Heart left ventricle (tissue), 16 donors: ENCODE results near the gene PLGLB2. TPM values are rescaled to one million over a fixed set of nuclear protein-coding genes. Genes with fewer than 3 reads are reported as not detected.
"Not testable (repeated sequence)": the region's sequence is repeated elsewhere in the genome, so short reads cannot be mapped to it uniquely, and the experiment has no call there.

Experiments
- ATAC-seq, 4 donors: fragments of 200-7000 bp; cut with Tn5 transposase; one replicate each; pipeline ENCODE4 v1.9.1; 2020 to 2022; ENCODE audit warnings: moderate library complexity in 4 of 4, mild to moderate bottlenecking in 3 of 4, moderate number of reproducible peaks in 1 of 4
- DNase-seq, 5 donors: peaks; one replicate each; pipeline ENCODE4 v3.0.0-alpha.2; 2020
- H3K27ac ChIP-seq, 12 donors: fragments of 200-600 bp; sonication (generic) in 4 of 12; one replicate each; pipeline versions ENCODE4 v1.5.0 to v1.8.0; 2016 to 2022; ENCODE audit warnings: mild to moderate bottlenecking in 2 of 12
- H3K27me3 ChIP-seq, 9 donors: fragments of 200-600 bp; sonication (generic) in 2 of 9; one replicate each; pipeline versions ENCODE4 v1.5.1 to v1.8.0; 2016 to 2022; ENCODE audit warnings: mild to moderate bottlenecking in 3 of 9
- H3K36me3 ChIP-seq, 9 donors: fragments of 200-600 bp; sonication (generic) in 2 of 9; one replicate each; pipeline versions ENCODE4 v1.5.0 to v1.8.0; 2018 to 2022; ENCODE audit warnings: mild to moderate bottlenecking in 2 of 9
- H3K4me1 ChIP-seq, 12 donors: fragments of 200-600 bp; sonication (generic) in 4 of 12; one replicate each; pipeline versions ENCODE4 v1.5.0 to v1.8.0; 2016 to 2022; ENCODE audit warnings: mild to moderate bottlenecking in 3 of 12
- H3K4me3 ChIP-seq, 12 donors: fragments of 200-600 bp; sonication (generic) in 4 of 12; one replicate each; pipeline versions ENCODE4 v1.5.0 to v1.8.0; 2017 to 2022; ENCODE audit warnings: mild to moderate bottlenecking in 9 of 12, moderate library complexity in 4 of 12
- H3K9me3 ChIP-seq, 12 donors: fragments of 200-600 bp; sonication (generic) in 4 of 12; one replicate each; pipeline versions ENCODE4 v1.5.0 to v1.8.0; 2016 to 2022; ENCODE audit warnings: mild to moderate bottlenecking in 1 of 12
- WGBS, 4 donors: extraction: QIAGEN DNeasy Blood & Tissue Kit in 2 of 4; methylation state at CpG; one replicate each; pipeline versions ENCODE4 v1.1.5 to v1.1.7; 2013 to 2018; 5-methylcytosine and 5-hydroxymethylcytosine counted together
- intact Hi-C, 10 donors: fragments of 100-400 bp; cut with DNase I; formaldehyde crosslinking; loops; one replicate each; pipeline versions ENCODE4 v1.11.1 to v1.14.2; 2022
- polyA plus RNA-seq, 2 donors: library from polyadenylated mRNA; stranded (reverse); fragments of 200-250 nt; gene quantifications; one replicate each; pipeline ENCODE4 v1.2.3, GENCODE V29; 2013
- total RNA-seq, 9 donors: library from RNA; depleted of rRNA in 2 of 9; stranded (reverse); fragments of >200 nt in 2 of 9; fragmentation: NEBNext Ultra II Directional in 3 of 9; extraction: Animal tissue kit (Norgen Biotek cat#: 25700) in 3 of 9; gene quantifications; one replicate each; pipeline versions ENCODE4 v1.1.0 to v1.2.4, GENCODE V29; 2016 to 2023
- donor health status: ischemic (EF 13 %, LVEDD 7.1; RV severe dilation, severe dysfunction).
- donor health status: healthy with polysubstance abuse.
- donor health status: DM: no; HTN: yes; CAD: no.
- donor health status: DM: no; HTN: no; CAD: no.
- donor health status: ischemic (EF 25% LVEDD 6.9; RV normal size, moderate dysfunction).
- donor health status: ischemic (EF 25% LVEDD 5.7; RV mildly dilated, moderate dysfunction).
- donor health status: healthy.
- donor health status: DM: yes; HTN: yes; CAD: no.
- donor health status: ischemic (EF 35%, LVEDD 5.7; RV mildly dilated, moderate dysfunction).
- donor health status: nonischemic (EF 11% LVEDD 7.7; RV severe dilation, severe dysfunction).
- donor health status: DM: yes; HTN: yes; CAD: no.
- donor health status: PGD.
- donor health status: ischemic (EF 29% LVEDD 5.4; RV normal size, mild dysfunction).
- donor health status: nonischemic (EF 23%, LVEDD 6.1; RV moderate dilation, normal function).

PLGLB2 gene
- total and polyA plus RNA-seq, 11 donors, result 0.58 to 1.6 (median 1.0) TPM; not detected in 1

DNA sequence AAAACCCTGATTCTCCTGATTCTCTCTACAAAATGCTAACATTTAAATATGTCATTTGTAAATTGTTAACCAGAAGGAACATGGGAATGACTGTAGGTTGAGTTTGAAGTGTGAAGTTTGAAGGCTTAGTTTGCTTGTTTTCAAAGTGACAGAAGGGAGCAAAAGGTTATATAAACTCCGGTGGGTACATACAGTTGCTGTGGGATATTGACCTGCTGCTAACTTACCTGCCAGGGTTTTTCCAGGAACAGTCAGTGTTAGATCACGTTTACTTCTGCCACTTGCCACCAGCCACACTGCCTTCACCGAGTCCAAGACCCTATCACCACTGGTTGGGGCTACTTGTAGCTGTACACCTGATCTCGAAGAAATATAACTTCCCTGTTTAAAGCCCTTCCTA is 6.9 kb downstream of the PLGLB2 start:
- H3K27ac ChIP-seq, ATAC-seq, DNase-seq, H3K27me3 ChIP-seq, H3K4me3 ChIP-seq, H3K4me1 ChIP-seq, H3K36me3 ChIP-seq, H3K9me3 ChIP-seq, intact Hi-C loops: not testable (repeated sequence)
- WGBS, 4 donors, result 76 to 95% (median 78%) methylated on average over 3 to 4 of the region's 4 CpGs

Other genes with a start within 250 kb of the PLGLB2 start
- gene RGPD2, start 77.7 kb downstream of the PLGLB2 start, total RNA-seq, result 1 to 10 TPM in 4 of 9 donors, under 1 TPM in 2, not detected in 3; 0.81 to 4.1 (median 2.2) TPM
- 1 to 10 TPM in 1 of 2 donors, under 1 TPM in 1; 0.84 to 1.5 TPM for gene RGPD2, start 77.7 kb downstream of the PLGLB2 start, polyA plus RNA-seq